ENCODE results near the gene FAM53B. TPM values are rescaled to one million over a fixed set of nuclear protein-coding genes. Genes with fewer than 3 reads are reported as not detected.

The FAM53B gene
- polyA plus RNA-seq, 1 of the 3 experiments (the other 2 are of a cell fraction): 5.6 TPM

GRCh38 chr10:124705381-124705740, 38.8 kb downstream of the FAM53B start:
- Histone ChIP-seq H3K9me2 (no peaks in the 10 kb centered on the region), H3K4me2 (no peak overlapping the region), H3K4me3 (ENCODE audit: low read depth in 2 of 2, low read length in 1 of 2) (no peak overlapping the region), H4K20me1 (ENCODE audit: insufficient read depth) (no peaks in the 10 kb centered on the region), H3F3A (replicated peaks; ENCODE audit: insufficient read depth) (no peaks in the 10 kb centered on the region), H3K9me3 (no peaks in the 10 kb centered on the region), H2AFZ (ENCODE audit: low read depth) (no peak overlapping the region), H3K79me2 (ENCODE audit: insufficient read depth) (no peaks in the 10 kb centered on the region; the same call in 1 of the 2 replicates), H3K36me3 (replicated peaks in 1 of 2; ENCODE audit: control insufficient read depth in 1 of 2, insufficient read depth in 2 of 2, low read length in 1 of 2) (peaks cover 0 to 25% of the 10 kb centered on the region in 2 experiments), H3K27me3 (ENCODE audit: insufficient read depth) (no peaks in the 10 kb centered on the region), H3K4me1 (ENCODE audit: control insufficient read depth in 1 of 2, insufficient read depth in 2 of 2, low read depth in 1 of 2, low read length in 1 of 2) (peaks cover 0 to 94% of the 10 kb centered on the region in 2 experiments; a peak in 2 of 4 replicates), H3K9ac (no peak overlapping the region), H3K27ac (ENCODE audit: low read depth in 2 of 2, low read length in 1 of 2) (peak overlapping the region in 1 of 2 experiments; percentile 28; a peak in 1 of 4 replicates)
- TF ChIP-seq FOXJ3 (CRISPR knock-in tag; IDR thresholded peaks at IDR 0.05) (no peak), EZH2phosphoT487 (IDR thresholded peaks at IDR 0.05; ENCODE audit: borderline replicate concordance, low read depth) (no peak), YY1 (IDR thresholded peaks at IDR 0.05; ENCODE audit: low read depth) (no peak), GABPA (IDR thresholded peaks at IDR 0.05; ENCODE audit: low read depth) (no peak), TCF12 (IDR thresholded peaks at IDR 0.05) (no peak), MEF2A (IDR thresholded peaks at IDR 0.05; ENCODE audit: borderline replicate concordance, low read depth) (no peak), RXRA (IDR thresholded peaks at IDR 0.05; ENCODE audit: borderline replicate concordance, low read depth) (no peak), ELF1 (IDR thresholded peaks at IDR 0.05) (no peak), TAF1 (IDR thresholded peaks at IDR 0.05; ENCODE audit: borderline replicate concordance, low read depth, low read length) (no peak), USF1 (IDR thresholded peaks at IDR 0.05; ENCODE audit: borderline replicate concordance, low read depth) (no peak), JUND (IDR thresholded peaks at IDR 0.05) (no peak), NRF1 (IDR thresholded peaks at IDR 0.05; ENCODE audit: low read depth, low read length) (no peak), USF2 (IDR thresholded peaks at IDR 0.05; ENCODE audit: borderline replicate concordance, low read depth, low read length) (no peak), SMC3 (IDR thresholded peaks at IDR 0.05; ENCODE audit: low read depth, low read length) (no peak), SIN3A (IDR thresholded peaks at IDR 0.05; ENCODE audit: borderline replicate concordance, low read depth, low read length) (no peak), REST (IDR thresholded peaks at IDR 0.05; ENCODE audit: low read depth, low read length) (no peak), RFX5 (IDR thresholded peaks at IDR 0.05; ENCODE audit: low read length) (no peak), TEAD4 (IDR thresholded peaks at IDR 0.05; ENCODE audit: borderline replicate concordance, insufficient read depth) (no peak)
- TF ChIP-seq, protein P1, sequence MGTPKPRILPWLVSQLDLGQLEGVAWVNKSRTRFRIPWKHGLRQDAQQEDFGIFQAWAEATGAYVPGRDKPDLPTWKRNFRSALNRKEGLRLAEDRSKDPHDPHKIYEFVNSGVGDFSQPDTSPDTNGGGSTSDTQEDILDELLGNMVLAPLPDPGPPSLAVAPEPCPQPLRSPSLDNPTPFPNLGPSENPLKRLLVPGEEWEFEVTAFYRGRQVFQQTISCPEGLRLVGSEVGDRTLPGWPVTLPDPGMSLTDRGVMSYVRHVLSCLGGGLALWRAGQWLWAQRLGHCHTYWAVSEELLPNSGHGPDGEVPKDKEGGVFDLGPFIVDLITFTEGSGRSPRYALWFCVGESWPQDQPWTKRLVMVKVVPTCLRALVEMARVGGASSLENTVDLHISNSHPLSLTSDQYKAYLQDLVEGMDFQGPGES (IDR thresholded peaks at IDR 0.05; ENCODE audit: low read depth, low read length): no peak
- TF ChIP-seq, protein P2, sequence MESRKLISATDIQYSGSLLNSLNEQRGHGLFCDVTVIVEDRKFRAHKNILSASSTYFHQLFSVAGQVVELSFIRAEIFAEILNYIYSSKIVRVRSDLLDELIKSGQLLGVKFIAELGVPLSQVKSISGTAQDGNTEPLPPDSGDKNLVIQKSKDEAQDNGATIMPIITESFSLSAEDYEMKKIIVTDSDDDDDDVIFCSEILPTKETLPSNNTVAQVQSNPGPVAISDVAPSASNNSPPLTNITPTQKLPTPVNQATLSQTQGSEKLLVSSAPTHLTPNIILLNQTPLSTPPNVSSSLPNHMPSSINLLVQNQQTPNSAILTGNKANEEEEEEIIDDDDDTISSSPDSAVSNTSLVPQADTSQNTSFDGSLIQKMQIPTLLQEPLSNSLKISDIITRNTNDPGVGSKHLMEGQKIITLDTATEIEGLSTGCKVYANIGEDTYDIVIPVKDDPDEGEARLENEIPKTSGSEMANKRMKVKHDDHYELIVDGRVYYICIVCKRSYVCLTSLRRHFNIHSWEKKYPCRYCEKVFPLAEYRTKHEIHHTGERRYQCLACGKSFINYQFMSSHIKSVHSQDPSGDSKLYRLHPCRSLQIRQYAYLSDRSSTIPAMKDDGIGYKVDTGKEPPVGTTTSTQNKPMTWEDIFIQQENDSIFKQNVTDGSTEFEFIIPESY (IDR thresholded peaks at IDR 0.05; ENCODE audit: borderline replicate concordance, low read depth): no peak
- DNase-seq: no peak
- CTCF ChIA-PET: interaction anchor here (2.7 kb wide), 1 partner anchor 175 kb away, joined by 8 read pairs; no protein-coding TSS in a partner anchor
- POLR2A ChIA-PET: interaction anchor here (0.9 to 1.2 kb wide), 2 partner anchors 13 to 56 kb away, joined by 3 read pairs; no protein-coding TSS in a partner anchor
- WGBS (ENCODE audit: low lambda C conversion rate): 88% methylated on average over 3 of the region's 9 CpGs
